ENCODE results near the gene KLF7.

KLF7 gene

DNA sequence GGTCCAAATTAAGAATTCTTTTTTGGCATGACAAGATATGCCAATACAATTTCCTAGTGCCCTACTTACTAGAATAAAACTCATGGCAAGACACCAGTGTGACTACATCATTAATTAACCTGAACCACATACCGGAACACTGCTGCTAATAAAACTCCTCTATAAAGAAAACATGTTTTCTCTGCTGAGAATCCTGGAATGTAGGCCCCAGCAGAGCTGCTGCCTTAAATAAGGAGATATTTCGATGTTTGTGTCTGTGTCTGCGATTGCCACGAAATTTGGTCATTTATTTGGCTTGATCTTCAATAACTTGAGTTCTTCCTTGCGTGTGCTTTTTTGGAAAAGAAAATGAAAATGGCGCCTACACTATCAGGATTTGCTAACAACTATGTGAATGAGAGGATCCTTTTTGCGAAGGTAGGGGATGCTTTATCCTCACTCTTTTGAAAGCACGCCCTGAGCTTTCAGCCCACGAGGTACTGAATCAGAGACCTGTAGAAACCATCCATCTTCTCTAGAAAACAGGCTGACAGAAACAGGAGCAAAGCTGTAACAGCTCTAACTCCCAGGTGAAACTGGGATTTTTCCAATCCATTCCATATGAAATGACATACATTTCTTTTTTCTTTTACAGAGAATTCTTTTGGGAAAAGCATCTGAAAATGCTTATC lies 27.0 kb downstream of the KLF7 start:
- FAIRE-seq (no peak), DNase-seq (ENCODE audit: insufficient read length, low spot score) (no peak)
- TF ChIP-seq, protein P1, sequence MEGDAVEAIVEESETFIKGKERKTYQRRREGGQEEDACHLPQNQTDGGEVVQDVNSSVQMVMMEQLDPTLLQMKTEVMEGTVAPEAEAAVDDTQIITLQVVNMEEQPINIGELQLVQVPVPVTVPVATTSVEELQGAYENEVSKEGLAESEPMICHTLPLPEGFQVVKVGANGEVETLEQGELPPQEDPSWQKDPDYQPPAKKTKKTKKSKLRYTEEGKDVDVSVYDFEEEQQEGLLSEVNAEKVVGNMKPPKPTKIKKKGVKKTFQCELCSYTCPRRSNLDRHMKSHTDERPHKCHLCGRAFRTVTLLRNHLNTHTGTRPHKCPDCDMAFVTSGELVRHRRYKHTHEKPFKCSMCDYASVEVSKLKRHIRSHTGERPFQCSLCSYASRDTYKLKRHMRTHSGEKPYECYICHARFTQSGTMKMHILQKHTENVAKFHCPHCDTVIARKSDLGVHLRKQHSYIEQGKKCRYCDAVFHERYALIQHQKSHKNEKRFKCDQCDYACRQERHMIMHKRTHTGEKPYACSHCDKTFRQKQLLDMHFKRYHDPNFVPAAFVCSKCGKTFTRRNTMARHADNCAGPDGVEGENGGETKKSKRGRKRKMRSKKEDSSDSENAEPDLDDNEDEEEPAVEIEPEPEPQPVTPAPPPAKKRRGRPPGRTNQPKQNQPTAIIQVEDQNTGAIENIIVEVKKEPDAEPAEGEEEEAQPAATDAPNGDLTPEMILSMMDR (IDR thresholded peaks at IDR 0.05; ENCODE audit: insufficient read depth, missing control alignments): no peak

DNA sequence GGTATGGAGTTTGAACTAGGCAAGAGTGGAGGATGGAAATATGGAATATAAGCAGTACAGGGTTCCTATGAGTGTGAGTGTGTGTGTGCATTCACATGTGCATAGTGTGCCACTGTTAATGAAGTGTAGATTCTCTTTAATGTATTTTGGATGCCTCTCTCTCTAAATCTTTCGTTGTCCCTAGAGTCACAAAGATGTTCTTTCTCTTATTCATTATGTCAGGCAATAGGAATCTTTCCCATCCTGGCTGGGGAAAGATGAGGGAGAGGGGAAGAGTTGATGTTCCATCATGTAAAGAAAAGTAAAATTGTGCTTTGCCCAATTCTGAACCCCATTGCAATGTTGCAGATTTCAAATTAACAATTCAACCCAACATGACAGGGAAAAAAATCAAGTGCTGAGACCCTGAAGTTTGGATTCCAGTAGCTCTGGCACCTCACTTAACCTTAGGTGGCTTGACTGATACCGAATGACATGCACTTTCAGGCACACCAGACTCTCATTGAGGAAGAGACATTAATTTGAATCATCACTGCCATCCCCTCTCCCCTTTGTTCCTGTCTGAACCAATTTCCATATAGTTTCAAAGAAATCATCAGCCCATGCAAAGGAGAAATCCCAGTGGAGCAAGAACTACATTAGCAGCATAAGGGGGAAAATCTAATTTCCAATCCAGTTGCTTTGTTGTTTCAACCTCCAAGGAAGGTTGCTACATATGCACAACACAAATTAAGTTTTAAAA lies 28.0 kb downstream of the KLF7 start:
- TF ChIP-seq, protein P1 (IDR thresholded peaks at IDR 0.05; ENCODE audit: insufficient read depth, missing control alignments): no peak
- no peak for DNase-seq (ENCODE audit: insufficient read length, low spot score)

DNA sequence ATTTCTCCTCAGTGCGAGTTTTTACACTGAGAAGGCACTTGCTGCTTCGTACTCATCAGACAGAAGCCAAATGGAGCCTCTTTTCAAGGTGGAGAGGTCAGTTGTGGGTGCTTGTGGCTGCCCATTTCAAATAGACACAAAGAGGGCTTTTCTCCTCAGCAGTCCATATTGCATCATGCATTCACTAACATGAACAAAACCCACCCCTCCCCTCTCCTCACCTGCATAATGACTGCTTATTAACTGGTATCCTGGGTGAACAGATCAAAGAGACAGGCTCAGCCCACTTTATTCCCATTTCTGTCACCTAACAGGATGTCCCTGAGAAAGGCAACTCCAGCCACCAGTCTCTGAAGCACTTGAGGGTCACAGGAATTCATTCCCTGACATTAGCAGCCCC lies 28.9 kb downstream of the KLF7 start:
- FAIRE-seq: no peak
- no peak for DNase-seq (ENCODE audit: insufficient read length, low spot score)
- TF ChIP-seq, protein P1 (IDR thresholded peaks at IDR 0.05; ENCODE audit: insufficient read depth, missing control alignments): no peak

More for the DNA sequence above, 28.0 kb downstream of the KLF7 start:
- FAIRE-seq: no peak

DNA sequence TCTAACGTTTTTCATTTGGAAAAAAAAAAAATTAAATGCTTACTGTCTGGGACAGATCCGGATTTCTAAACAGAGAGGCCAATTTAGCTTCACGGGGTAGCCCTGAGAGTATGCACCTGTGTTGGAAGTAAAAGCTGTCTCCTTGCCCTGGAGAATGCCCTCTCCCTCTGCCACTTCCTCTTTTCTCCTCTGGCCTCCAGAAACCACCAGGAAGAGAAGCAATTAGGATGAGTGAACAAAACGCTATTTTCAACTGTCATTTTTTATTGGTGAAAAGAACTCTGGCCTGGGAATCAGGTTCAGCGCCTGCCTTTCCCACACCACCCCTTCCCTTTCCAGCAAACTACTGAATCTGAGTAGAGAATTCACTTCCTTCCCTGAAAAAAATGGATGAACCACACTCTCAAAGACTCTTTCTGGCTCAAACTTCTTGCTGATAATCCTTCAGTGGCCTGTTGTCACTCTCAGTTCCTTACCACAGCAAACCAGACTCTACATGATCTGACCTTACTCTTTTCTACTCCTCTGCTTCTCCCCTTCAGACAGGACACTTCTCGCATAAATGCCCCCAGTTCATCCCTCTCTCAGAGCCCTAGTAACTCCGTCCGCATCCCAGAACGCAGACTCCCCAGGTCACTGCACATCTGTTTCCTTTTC lies 29.8 kb downstream of the KLF7 start:
- TF ChIP-seq, protein P1 (IDR thresholded peaks at IDR 0.05; ENCODE audit: insufficient read depth, missing control alignments): no peak
- DNase-seq (ENCODE audit: insufficient read length, low spot score) (no peak), FAIRE-seq (no peak)

DNA sequence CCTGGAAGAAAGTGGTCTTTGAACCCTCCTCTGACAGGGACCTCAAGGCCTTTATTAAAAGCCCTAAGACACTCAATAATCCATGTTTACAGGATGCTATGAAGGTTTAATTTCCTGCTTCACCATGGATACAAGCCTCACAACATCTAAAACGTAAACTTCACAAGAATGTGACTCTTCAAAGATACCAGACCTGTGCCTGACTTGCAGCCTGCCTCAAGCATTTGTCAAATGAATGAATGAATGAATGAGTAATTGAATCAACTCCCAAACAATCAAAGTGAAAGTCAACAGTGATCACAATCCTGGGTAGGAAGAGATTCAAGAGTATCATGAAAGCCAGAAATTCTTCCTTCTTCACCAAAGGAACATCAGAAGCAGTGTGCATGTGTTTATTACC lies 30.4 kb downstream of the KLF7 start:
- FAIRE-seq (no peak), DNase-seq (ENCODE audit: insufficient read length, low spot score) (no peak)
- TF ChIP-seq, protein P1 (IDR thresholded peaks at IDR 0.05; ENCODE audit: insufficient read depth, missing control alignments): no peak

DNA sequence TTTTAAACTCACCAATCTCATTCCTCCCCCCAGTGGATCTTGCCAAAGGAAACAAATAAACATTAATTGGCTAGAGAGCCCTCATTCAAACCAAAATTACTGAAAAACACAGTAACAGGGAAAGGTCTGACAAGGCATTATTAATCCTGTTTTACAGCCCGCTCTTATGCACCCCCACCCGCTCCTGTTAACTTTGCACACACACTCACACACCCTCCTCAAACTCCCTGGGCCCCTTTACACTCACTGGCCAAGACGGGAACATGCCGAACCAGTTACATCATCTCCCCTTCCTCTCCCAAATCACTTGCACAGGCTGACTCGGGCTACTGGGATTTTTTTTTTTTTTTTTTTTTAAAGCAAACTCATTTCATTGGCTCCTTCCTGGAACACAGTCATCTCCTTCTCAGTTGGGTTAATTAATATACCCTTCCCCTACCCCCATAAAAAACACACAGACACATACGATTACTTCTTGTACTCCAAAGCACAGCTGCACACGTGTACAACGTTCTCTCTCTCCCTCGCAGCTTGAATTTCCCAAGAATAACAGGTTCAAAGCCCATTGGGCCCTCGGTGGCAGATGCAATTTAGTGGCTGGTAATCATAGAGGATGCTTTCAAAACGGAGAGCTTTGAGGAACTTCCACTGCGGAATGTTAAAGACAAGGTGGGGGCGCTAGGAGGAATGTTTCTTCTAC lies 31.8 kb downstream of the KLF7 start:
- DNase-seq (ENCODE audit: insufficient read length, low spot score) (no peak), FAIRE-seq (no peak)

More for the DNA sequence above, 31.8 kb downstream of the KLF7 start:
- TF ChIP-seq, protein P1 (IDR thresholded peaks at IDR 0.05; ENCODE audit: insufficient read depth, missing control alignments): no peak
